Liver (tissue), 9 donors: ENCODE data around the gene PTPRN2. TPM values are rescaled to one million over a fixed set of nuclear protein-coding genes. Genes with fewer than 3 reads are reported as not detected.

Source experiments
- DNase-seq: peaks from one replicate; pipeline ENCODE4 v3.0.0-alpha.2; 2017; ENCODE audit warnings: low spot score
- H3K27ac ChIP-seq, 2 donors: one replicate each; pipeline ENCODE4 v1.7.0; 2013; ENCODE audit warnings: inconsistent platforms in 2 of 2, low read length in 2 of 2, control low read depth in 1 of 2, low read depth in 1 of 2, mild to moderate bottlenecking in 1 of 2
- H3K27me3 ChIP-seq, 4 donors: one replicate each; pipeline versions ENCODE4 v1.6.1 to v1.7.0; 2013; ENCODE audit warnings: low read length in 3 of 4, inconsistent platforms in 1 of 4, mild to moderate bottlenecking in 1 of 4, moderate library complexity in 1 of 4; ENCODE audit not compliant: control insufficient read depth in 4 of 4, insufficient read depth in 4 of 4
- H3K36me3 ChIP-seq, 4 donors: one replicate each; pipeline versions ENCODE4 v1.6.1 to v1.7.0; 2013; ENCODE audit warnings: low read length in 3 of 4, mild to moderate bottlenecking in 3 of 4, low read depth in 1 of 4, moderate library complexity in 1 of 4; ENCODE audit not compliant: control insufficient read depth in 4 of 4, insufficient read depth in 3 of 4
- H3K4me1 ChIP-seq, 4 donors: one replicate each; pipeline versions ENCODE4 v1.6.1 to v1.7.0; 2013; ENCODE audit warnings: low read length in 3 of 4, mild to moderate bottlenecking in 3 of 4, moderate library complexity in 1 of 4; ENCODE audit not compliant: control insufficient read depth in 4 of 4, insufficient read depth in 4 of 4
- H3K4me3 ChIP-seq, 3 donors: one replicate each; pipeline versions ENCODE4 v1.6.1 to v1.7.0; 2013; ENCODE audit warnings: low read length in 3 of 3, control low read depth in 1 of 3, low read depth in 1 of 3, mild to moderate bottlenecking in 1 of 3
- H3K9ac ChIP-seq, 2 donors: one replicate each; pipeline ENCODE4 v1.7.0; 2013; ENCODE audit warnings: low read length in 2 of 2, mild to moderate bottlenecking in 2 of 2, moderate library complexity in 2 of 2, control low read depth in 1 of 2, low read depth in 1 of 2
- H3K9me3 ChIP-seq, 4 donors: one replicate each; pipeline versions ENCODE4 v1.6.1 to v1.7.0; 2013; ENCODE audit warnings: low read length in 3 of 4; ENCODE audit not compliant: control insufficient read depth in 4 of 4
- EGR1 ChIP-seq, 2 donors: IDR thresholded peaks; 2 replicates each; pipeline ENCODE4 v1.6.1; 2016 to 2018; ENCODE audit warnings: antibody characterized with exemption in 2 of 2, low read depth in 2 of 2
- FOXA1 ChIP-seq: IDR thresholded peaks from 2 replicates; pipeline ENCODE4 v1.6.1; 2016; ENCODE audit warnings: antibody characterized with exemption
- HNF4A ChIP-seq, 2 donors: conservative IDR thresholded peaks; 2 replicates each; pipeline ENCODE4 v1.6.1; 2016; ENCODE audit warnings: antibody characterized with exemption in 2 of 2, mild to moderate bottlenecking in 2 of 2
- JUND ChIP-seq, 2 donors: IDR thresholded peaks; 2 replicates each; pipeline ENCODE4 v1.6.1; 2016; ENCODE audit warnings: antibody characterized with exemption in 2 of 2
- NR2F2 ChIP-seq: IDR thresholded peaks from 2 replicates; pipeline ENCODE4 v1.6.1; 2016; ENCODE audit warnings: antibody characterized with exemption
- RXRA ChIP-seq, 2 donors: IDR thresholded peaks; 2 replicates each; pipeline ENCODE4 v1.6.1; 2017 to 2018; ENCODE audit warnings: antibody characterized with exemption in 2 of 2, mild to moderate bottlenecking in 1 of 2
- SP1 ChIP-seq: IDR thresholded peaks from 2 replicates; pipeline ENCODE4 v1.6.1; 2018; ENCODE audit warnings: antibody characterized with exemption, mild to moderate bottlenecking
- TAF1 ChIP-seq: conservative IDR thresholded peaks from 2 replicates; pipeline ENCODE4 v1.6.1; 2016; ENCODE audit warnings: antibody characterized with exemption, mild to moderate bottlenecking
- YY1 ChIP-seq: IDR thresholded peaks from 2 replicates; pipeline ENCODE4 v1.6.1; 2016; ENCODE audit warnings: antibody characterized with exemption, mild to moderate bottlenecking
- WGBS: extraction: QIAGEN DNeasy Blood & Tissue Kit; methylation state at CpG from one replicate; pipeline ENCODE4 v1.1.7; 2013; 5-methylcytosine and 5-hydroxymethylcytosine counted together
- polyA plus RNA-seq, 2 donors: library from polyadenylated mRNA; stranded (reverse) in 1 of 2; unstranded in 1 of 2; fragments of 200-250 nt in 1 of 2; fragments of >200 nt in 1 of 2; fragmentation: Nextera tagmentation in 1 of 2; extraction: Ambion mirVana in 1 of 2; gene quantifications; one replicate each; pipeline versions ENCODE4 v1.2.1 to v1.2.3, GENCODE V29; 2013 to 2015
- total RNA-seq, 2 donors: library from RNA; depleted of rRNA; stranded (reverse); fragments of >200 nt; gene quantifications; one replicate each; pipeline ENCODE4 v1.2.3, GENCODE V29; 2014
- TF ChIP-seq, protein P1 (sequence below): IDR thresholded peaks from 2 replicates; pipeline ENCODE4 v1.6.1; 2016; ENCODE audit warnings: antibody characterized with exemption
- TF ChIP-seq, protein P2 (sequence below): IDR thresholded peaks from 2 replicates; pipeline ENCODE4 v1.6.1; 2016; ENCODE audit warnings: antibody characterized with exemption
- TF ChIP-seq, protein P3 (sequence below): IDR thresholded peaks from 2 replicates; pipeline ENCODE4 v1.6.1; 2016; ENCODE audit warnings: antibody characterized with exemption
- TF ChIP-seq, protein P4 (sequence below): IDR thresholded peaks from 2 replicates; pipeline ENCODE4 v1.6.1; 2016; ENCODE audit warnings: antibody characterized with exemption, mild to moderate bottlenecking
- donor health status: healthy.
- donor health status: healthy.
- donor health status: healthy.
- donor health status: healthy.
- donor health status: healthy.

PTPRN2 gene
- total and polyA plus RNA-seq, 4 donors: 0.75 to 1.9 (median 1.1) TPM

DNA sequence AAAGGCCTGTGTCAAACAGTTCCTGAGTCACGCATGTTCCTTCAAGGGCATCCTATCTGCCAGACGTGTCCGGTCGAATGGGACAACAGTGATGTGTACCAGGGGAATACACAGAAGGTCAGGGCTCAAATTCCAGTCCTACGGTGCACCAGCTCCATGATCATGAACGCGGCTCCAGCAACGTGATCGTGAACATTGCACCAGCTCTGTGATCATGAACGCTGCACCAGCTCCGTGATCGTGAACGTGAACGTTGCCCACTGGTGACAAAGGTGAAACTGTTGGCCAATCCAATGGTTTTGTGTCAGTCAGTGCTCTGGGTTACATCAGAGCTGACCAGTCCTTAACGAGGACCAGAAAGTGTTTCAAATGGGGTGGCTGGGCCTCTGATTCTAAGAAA is 4.3 kb upstream of the PTPRN2 start:
- DNase-seq: no peak
- WGBS: 89% methylated on average over 15 of the region's 15 CpGs
- H3K9ac ChIP-seq: no peak overlapping the region
- H3K27ac ChIP-seq: no peak overlapping the region
- TF ChIP-seq YY1 (no peak), NR2F2 (no peak), TAF1 (no peak)
- TF ChIP-seq, protein P1, sequence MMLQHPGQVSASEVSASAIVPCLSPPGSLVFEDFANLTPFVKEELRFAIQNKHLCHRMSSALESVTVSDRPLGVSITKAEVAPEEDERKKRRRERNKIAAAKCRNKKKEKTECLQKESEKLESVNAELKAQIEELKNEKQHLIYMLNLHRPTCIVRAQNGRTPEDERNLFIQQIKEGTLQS: no peak
- H3K4me1 ChIP-seq: peaks cover 0 to 4% (median 0%) of the 10 kb centered on the region in 4 donors
- H3K9me3 ChIP-seq: peaks cover 0 to 9% (median 2%) of the 10 kb centered on the region in 4 donors
- H3K27me3 ChIP-seq: no peaks in the 10 kb centered on the region
- no peaks in the 10 kb centered on the region for H3K36me3 ChIP-seq
- no peak overlapping the region for H3K4me3 ChIP-seq

DNA sequence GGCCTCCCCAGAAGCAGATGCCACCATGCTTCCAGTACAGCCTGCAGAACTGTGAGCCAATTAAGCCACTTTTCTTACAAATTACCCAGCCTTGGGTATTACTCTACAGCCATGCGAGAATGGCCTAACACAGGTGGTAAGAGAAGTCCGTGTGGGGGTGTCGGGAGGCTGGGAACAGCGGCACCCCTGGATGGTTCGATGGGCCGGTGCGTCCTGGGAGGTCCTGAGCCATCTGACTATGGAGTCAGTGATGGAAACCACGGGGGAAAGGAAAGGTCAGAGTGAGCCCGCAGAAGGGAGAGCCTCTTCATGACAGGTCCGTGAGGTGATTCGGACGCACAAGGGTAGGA is 2.5 kb upstream of the PTPRN2 start:
- H3K27ac ChIP-seq: no peak overlapping the region
- DNase-seq: no peak
- 90% methylated on average over 12 of the region's 12 CpGs for WGBS
- H3K9ac ChIP-seq: no peak overlapping the region
- H3K36me3 ChIP-seq: no peaks in the 10 kb centered on the region
- peaks cover 0 to 9% (median 6%) of the 10 kb centered on the region in 4 donors for H3K4me1 ChIP-seq
- H3K4me3 ChIP-seq: no peak overlapping the region
- TF ChIP-seq HNF4A (conservative IDR thresholded peaks at IDR 0.05) (no peak), EGR1 (IDR thresholded peaks at IDR 0.05; ENCODE audit: low read depth in 2 of 2) (no peak), NR2F2 (no peak), JUND (IDR thresholded peaks at IDR 0.05) (no peak), TAF1 (no peak), SP1 (no peak), YY1 (no peak), RXRA (IDR thresholded peaks at IDR 0.05) (no peak), FOXA1 (no peak)
- TF ChIP-seq, protein P2, sequence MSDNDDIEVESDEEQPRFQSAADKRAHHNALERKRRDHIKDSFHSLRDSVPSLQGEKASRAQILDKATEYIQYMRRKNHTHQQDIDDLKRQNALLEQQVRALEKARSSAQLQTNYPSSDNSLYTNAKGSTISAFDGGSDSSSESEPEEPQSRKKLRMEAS: no peak
- TF ChIP-seq, protein P3, sequence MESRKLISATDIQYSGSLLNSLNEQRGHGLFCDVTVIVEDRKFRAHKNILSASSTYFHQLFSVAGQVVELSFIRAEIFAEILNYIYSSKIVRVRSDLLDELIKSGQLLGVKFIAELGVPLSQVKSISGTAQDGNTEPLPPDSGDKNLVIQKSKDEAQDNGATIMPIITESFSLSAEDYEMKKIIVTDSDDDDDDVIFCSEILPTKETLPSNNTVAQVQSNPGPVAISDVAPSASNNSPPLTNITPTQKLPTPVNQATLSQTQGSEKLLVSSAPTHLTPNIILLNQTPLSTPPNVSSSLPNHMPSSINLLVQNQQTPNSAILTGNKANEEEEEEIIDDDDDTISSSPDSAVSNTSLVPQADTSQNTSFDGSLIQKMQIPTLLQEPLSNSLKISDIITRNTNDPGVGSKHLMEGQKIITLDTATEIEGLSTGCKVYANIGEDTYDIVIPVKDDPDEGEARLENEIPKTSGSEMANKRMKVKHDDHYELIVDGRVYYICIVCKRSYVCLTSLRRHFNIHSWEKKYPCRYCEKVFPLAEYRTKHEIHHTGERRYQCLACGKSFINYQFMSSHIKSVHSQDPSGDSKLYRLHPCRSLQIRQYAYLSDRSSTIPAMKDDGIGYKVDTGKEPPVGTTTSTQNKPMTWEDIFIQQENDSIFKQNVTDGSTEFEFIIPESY: no peak
- TF ChIP-seq, protein P4, sequence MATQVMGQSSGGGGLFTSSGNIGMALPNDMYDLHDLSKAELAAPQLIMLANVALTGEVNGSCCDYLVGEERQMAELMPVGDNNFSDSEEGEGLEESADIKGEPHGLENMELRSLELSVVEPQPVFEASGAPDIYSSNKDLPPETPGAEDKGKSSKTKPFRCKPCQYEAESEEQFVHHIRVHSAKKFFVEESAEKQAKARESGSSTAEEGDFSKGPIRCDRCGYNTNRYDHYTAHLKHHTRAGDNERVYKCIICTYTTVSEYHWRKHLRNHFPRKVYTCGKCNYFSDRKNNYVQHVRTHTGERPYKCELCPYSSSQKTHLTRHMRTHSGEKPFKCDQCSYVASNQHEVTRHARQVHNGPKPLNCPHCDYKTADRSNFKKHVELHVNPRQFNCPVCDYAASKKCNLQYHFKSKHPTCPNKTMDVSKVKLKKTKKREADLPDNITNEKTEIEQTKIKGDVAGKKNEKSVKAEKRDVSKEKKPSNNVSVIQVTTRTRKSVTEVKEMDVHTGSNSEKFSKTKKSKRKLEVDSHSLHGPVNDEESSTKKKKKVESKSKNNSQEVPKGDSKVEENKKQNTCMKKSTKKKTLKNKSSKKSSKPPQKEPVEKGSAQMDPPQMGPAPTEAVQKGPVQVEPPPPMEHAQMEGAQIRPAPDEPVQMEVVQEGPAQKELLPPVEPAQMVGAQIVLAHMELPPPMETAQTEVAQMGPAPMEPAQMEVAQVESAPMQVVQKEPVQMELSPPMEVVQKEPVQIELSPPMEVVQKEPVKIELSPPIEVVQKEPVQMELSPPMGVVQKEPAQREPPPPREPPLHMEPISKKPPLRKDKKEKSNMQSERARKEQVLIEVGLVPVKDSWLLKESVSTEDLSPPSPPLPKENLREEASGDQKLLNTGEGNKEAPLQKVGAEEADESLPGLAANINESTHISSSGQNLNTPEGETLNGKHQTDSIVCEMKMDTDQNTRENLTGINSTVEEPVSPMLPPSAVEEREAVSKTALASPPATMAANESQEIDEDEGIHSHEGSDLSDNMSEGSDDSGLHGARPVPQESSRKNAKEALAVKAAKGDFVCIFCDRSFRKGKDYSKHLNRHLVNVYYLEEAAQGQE: no peak
- TF ChIP-seq, protein P1: no peak
- H3K27me3 ChIP-seq: peaks cover 0 to 6% (median 3%) of the 10 kb centered on the region in 4 donors
- H3K9me3 ChIP-seq: peaks cover 0 to 9% (median 2%) of the 10 kb centered on the region in 4 donors
